ENCODE measurements around the gene GPN1. TPM values are rescaled to one million over a fixed set of nuclear protein-coding genes. Genes with fewer than 3 reads are reported as not detected.

Gene GPN1
- total RNA-seq, 1 experiment from 2014 or later = 35.9 TPM

DNA sequence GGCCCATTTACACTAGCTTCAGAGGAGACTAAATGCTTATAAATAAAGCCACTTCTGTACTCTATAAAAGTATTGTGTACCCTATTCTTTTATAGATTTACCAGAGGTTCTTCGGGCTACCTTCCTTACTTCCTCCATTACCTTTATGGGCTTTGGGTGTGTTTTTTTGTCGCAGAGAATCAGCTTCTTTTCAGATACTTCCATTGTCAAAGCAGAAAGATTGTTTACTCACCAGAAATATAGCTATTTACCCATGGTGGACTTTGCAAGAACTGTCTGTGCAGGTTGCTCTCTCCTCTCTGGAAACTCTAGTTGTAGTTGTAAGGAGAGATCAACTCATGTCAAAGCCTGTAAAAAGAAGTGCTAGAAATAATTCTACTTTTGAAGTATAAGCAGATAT, 14.9 kb upstream of the GPN1 start:
- Mint-ChIP-seq H3K27ac (no peak overlapping the region), H3K36me3 (peaks cover 40% of the 10 kb centered on the region), H3K27me3 (ENCODE audit: low read depth) (no peaks in the 10 kb centered on the region), H3K4me3 (no peak overlapping the region), H3K4me1 (no peaks in the 10 kb centered on the region), H3K9me3 (no peaks in the 10 kb centered on the region)
- CTCF ChIA-PET = no interaction called here
- POLR2A ChIA-PET = no interaction called here
- ATAC-seq (no peak), DNase-seq (ENCODE audit: low spot score) (no peak)
- TF ChIP-seq ZNF423 (CRISPR knock-in tag; IDR thresholded peaks at IDR 0.05) (no peak), KAT7 (CRISPR knock-in tag; IDR thresholded peaks at IDR 0.05; ENCODE audit: borderline replicate concordance) (no peak), ZNF263 (CRISPR knock-in tag; IDR thresholded peaks at IDR 0.05; ENCODE audit: low read depth) (no peak)
- TF ChIP-seq, protein P1, sequence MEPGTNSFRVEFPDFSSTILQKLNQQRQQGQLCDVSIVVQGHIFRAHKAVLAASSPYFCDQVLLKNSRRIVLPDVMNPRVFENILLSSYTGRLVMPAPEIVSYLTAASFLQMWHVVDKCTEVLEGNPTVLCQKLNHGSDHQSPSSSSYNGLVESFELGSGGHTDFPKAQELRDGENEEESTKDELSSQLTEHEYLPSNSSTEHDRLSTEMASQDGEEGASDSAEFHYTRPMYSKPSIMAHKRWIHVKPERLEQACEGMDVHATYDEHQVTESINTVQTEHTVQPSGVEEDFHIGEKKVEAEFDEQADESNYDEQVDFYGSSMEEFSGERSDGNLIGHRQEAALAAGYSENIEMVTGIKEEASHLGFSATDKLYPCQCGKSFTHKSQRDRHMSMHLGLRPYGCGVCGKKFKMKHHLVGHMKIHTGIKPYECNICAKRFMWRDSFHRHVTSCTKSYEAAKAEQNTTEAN (CRISPR knock-in tag; IDR thresholded peaks at IDR 0.05) = no peak

DNA sequence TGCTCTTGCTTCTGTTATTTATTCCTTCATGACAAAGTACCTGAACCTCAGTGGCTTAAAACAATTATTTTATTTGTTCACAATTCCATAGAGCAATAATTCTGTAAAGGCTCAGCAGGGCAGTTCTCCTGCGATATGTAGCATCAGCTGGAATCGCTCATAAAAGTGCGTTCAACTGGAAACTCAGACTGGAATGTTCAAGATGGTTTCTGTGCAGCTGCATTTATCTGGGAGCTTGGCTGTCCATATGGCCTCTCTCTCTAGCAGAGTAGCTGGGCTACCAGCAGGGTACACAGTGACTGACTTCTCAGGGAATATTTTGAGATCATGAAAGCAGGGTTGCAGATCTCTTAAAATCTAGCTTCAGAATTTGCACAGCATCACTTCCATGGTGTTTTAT, 13.5 kb upstream of the GPN1 start:
- TF ChIP-seq, protein P2, sequence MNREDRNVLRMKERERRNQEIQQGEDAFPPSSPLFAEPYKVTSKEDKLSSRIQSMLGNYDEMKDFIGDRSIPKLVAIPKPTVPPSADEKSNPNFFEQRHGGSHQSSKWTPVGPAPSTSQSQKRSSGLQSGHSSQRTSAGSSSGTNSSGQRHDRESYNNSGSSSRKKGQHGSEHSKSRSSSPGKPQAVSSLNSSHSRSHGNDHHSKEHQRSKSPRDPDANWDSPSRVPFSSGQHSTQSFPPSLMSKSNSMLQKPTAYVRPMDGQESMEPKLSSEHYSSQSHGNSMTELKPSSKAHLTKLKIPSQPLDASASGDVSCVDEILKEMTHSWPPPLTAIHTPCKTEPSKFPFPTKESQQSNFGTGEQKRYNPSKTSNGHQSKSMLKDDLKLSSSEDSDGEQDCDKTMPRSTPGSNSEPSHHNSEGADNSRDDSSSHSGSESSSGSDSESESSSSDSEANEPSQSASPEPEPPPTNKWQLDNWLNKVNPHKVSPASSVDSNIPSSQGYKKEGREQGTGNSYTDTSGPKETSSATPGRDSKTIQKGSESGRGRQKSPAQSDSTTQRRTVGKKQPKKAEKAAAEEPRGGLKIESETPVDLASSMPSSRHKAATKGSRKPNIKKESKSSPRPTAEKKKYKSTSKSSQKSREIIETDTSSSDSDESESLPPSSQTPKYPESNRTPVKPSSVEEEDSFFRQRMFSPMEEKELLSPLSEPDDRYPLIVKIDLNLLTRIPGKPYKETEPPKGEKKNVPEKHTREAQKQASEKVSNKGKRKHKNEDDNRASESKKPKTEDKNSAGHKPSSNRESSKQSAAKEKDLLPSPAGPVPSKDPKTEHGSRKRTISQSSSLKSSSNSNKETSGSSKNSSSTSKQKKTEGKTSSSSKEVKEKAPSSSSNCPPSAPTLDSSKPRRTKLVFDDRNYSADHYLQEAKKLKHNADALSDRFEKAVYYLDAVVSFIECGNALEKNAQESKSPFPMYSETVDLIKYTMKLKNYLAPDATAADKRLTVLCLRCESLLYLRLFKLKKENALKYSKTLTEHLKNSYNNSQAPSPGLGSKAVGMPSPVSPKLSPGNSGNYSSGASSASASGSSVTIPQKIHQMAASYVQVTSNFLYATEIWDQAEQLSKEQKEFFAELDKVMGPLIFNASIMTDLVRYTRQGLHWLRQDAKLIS (CRISPR knock-in tag; IDR thresholded peaks at IDR 0.05; ENCODE audit: borderline replicate concordance) = no peak
- Mint-ChIP-seq H3K27me3 (ENCODE audit: low read depth) (no peaks in the 10 kb centered on the region), H3K27ac (no peak overlapping the region), H3K4me1 (no peaks in the 10 kb centered on the region), H3K9me3 (no peaks in the 10 kb centered on the region), H3K4me3 (no peak overlapping the region), H3K36me3 (peaks cover 43% of the 10 kb centered on the region)
- ATAC-seq (no peak), DNase-seq (ENCODE audit: low spot score) (no peak)
- CTCF ChIA-PET = no interaction called here
- POLR2A ChIA-PET = no interaction called here

DNA sequence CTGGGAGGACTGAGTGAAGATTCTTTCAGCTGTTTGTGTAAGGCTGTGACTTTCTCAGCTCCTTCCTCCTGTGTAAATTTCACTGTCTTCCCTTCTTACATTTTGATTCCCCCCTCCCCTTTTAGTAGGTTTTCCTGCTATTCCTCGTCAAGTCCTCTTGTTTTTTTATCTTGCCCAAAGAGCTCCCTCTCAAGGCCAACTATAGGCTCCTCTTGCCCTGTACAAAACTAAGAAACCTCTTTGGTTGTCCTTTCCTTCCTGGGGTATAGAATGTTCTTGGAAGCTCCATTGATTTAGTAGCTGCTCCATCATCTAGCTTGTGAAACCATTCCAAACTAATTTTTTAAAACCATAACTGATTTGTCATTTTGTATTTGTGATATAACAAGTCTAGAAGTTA, 7.3 kb upstream of the GPN1 start:
- POLR2A ChIA-PET = no interaction called here
- Mint-ChIP-seq H3K27ac (no peak overlapping the region), H3K27me3 (ENCODE audit: low read depth) (no peaks in the 10 kb centered on the region), H3K9me3 (no peaks in the 10 kb centered on the region), H3K4me3 (no peak overlapping the region), H3K4me1 (peaks cover 13% of the 10 kb centered on the region), H3K36me3 (peaks cover 26% of the 10 kb centered on the region)
- ATAC-seq (peak; percentile 77), DNase-seq (ENCODE audit: low spot score) (no peak)
- CTCF ChIA-PET = interaction anchor here (0.5 to 2.0 kb wide), 8 partner anchors 17 to 215 kb away, joined by 3 to 9 read pairs (median 6); partner anchors contain the start of genes FNDC4 and PPM1G
- no peak for TF ChIP-seq GABPB1 (CRISPR knock-in tag; IDR thresholded peaks at IDR 0.05)
- TF ChIP-seq, protein P3, sequence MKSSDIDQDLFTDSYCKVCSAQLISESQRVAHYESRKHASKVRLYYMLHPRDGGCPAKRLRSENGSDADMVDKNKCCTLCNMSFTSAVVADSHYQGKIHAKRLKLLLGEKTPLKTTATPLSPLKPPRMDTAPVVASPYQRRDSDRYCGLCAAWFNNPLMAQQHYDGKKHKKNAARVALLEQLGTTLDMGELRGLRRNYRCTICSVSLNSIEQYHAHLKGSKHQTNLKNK (CRISPR knock-in tag; IDR thresholded peaks at IDR 0.05) = no peak
- TF ChIP-seq NR1H2 (CRISPR knock-in tag; IDR thresholded peaks at IDR 0.05) = no peak
- TF ChIP-seq, protein P4, sequence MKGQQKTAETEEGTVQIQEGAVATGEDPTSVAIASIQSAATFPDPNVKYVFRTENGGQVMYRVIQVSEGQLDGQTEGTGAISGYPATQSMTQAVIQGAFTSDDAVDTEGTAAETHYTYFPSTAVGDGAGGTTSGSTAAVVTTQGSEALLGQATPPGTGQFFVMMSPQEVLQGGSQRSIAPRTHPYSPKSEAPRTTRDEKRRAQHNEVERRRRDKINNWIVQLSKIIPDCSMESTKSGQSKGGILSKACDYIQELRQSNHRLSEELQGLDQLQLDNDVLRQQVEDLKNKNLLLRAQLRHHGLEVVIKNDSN (CRISPR knock-in tag; IDR thresholded peaks at IDR 0.05) = no peak
- no peak for TF ChIP-seq ZBTB21 (CRISPR knock-in tag; IDR thresholded peaks at IDR 0.05; ENCODE audit: borderline replicate concordance)
- TF ChIP-seq, protein P5, sequence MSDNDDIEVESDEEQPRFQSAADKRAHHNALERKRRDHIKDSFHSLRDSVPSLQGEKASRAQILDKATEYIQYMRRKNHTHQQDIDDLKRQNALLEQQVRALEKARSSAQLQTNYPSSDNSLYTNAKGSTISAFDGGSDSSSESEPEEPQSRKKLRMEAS (CRISPR knock-in tag; IDR thresholded peaks at IDR 0.05) = no peak
- no peak for TF ChIP-seq TEAD1 (CRISPR knock-in tag; IDR thresholded peaks at IDR 0.05)
- TF ChIP-seq ZNF671 (CRISPR knock-in tag; IDR thresholded peaks at IDR 0.05) = no peak
- TF ChIP-seq, protein P6, sequence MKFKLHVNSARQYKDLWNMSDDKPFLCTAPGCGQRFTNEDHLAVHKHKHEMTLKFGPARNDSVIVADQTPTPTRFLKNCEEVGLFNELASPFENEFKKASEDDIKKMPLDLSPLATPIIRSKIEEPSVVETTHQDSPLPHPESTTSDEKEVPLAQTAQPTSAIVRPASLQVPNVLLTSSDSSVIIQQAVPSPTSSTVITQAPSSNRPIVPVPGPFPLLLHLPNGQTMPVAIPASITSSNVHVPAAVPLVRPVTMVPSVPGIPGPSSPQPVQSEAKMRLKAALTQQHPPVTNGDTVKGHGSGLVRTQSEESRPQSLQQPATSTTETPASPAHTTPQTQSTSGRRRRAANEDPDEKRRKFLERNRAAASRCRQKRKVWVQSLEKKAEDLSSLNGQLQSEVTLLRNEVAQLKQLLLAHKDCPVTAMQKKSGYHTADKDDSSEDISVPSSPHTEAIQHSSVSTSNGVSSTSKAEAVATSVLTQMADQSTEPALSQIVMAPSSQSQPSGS (CRISPR knock-in tag; IDR thresholded peaks at IDR 0.05; ENCODE audit: borderline replicate concordance, low read depth) = no peak
- TF ChIP-seq OVOL2 (CRISPR knock-in tag; IDR thresholded peaks at IDR 0.05; ENCODE audit: borderline replicate concordance) = no peak
- TF ChIP-seq, protein P7, sequence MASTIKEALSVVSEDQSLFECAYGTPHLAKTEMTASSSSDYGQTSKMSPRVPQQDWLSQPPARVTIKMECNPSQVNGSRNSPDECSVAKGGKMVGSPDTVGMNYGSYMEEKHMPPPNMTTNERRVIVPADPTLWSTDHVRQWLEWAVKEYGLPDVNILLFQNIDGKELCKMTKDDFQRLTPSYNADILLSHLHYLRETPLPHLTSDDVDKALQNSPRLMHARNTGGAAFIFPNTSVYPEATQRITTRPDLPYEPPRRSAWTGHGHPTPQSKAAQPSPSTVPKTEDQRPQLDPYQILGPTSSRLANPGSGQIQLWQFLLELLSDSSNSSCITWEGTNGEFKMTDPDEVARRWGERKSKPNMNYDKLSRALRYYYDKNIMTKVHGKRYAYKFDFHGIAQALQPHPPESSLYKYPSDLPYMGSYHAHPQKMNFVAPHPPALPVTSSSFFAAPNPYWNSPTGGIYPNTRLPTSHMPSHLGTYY (CRISPR knock-in tag; IDR thresholded peaks at IDR 0.05) = no peak
- TF ChIP-seq JAZF1 (CRISPR knock-in tag; IDR thresholded peaks at IDR 0.05) = no peak
- TF ChIP-seq ZNF317 (CRISPR knock-in tag; IDR thresholded peaks at IDR 0.05; ENCODE audit: borderline replicate concordance, low read depth) = no peak
- TF ChIP-seq, protein P8, sequence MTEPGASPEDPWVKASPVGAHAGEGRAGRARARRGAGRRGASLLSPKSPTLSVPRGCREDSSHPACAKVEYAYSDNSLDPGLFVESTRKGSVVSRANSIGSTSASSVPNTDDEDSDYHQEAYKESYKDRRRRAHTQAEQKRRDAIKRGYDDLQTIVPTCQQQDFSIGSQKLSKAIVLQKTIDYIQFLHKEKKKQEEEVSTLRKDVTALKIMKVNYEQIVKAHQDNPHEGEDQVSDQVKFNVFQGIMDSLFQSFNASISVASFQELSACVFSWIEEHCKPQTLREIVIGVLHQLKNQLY (CRISPR knock-in tag; IDR thresholded peaks at IDR 0.05) = no peak
- no peak for TF ChIP-seq EMX1 (CRISPR knock-in tag; IDR thresholded peaks at IDR 0.05)
